HG02642 (cell line): Measurements from ENCODE around the gene CDV3.

ENCODE experiments used
- ATAC-seq: cut with Tn5 transposase; IDR thresholded peaks from one replicate; pipeline ENCODE4 v1.9.1; 2021; ENCODE audit warnings: mild to moderate bottlenecking; ENCODE audit not compliant: unreplicated experiment, poor library complexity

CDV3 gene

DNA sequence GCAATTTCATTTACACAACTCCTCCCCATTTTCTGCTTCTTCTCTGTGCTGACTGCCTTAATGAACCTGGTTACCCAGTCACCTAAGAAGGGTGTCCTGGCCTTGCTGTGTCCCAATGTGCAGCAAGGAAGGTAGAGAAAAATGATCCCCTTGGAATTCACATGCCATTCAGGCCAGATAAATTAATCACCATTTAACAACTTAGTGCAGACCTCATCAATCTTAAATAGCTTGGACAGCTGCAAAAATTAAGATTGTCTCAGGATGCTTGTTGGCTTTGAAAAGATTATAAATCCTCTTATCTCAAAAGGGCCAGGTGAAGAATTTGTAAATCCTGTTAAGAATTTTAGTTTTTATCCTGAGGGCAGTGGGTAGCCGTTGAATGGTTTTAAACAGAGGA is 9.7 kb upstream of the CDV3 start:
- ATAC-seq: no peak

- no peak for ATAC-seq
Observed at GRCh38 chr3:133568294-133569014, 5.0 kb upstream of the CDV3 start.

GRCh38 chr3:133570139-133570936 is 3.1 kb upstream of the CDV3 start:
- no peak for ATAC-seq

- no peak for ATAC-seq
Observed at GRCh38 chr3:133570937-133571320, 2.6 kb upstream of the CDV3 start.

DNA sequence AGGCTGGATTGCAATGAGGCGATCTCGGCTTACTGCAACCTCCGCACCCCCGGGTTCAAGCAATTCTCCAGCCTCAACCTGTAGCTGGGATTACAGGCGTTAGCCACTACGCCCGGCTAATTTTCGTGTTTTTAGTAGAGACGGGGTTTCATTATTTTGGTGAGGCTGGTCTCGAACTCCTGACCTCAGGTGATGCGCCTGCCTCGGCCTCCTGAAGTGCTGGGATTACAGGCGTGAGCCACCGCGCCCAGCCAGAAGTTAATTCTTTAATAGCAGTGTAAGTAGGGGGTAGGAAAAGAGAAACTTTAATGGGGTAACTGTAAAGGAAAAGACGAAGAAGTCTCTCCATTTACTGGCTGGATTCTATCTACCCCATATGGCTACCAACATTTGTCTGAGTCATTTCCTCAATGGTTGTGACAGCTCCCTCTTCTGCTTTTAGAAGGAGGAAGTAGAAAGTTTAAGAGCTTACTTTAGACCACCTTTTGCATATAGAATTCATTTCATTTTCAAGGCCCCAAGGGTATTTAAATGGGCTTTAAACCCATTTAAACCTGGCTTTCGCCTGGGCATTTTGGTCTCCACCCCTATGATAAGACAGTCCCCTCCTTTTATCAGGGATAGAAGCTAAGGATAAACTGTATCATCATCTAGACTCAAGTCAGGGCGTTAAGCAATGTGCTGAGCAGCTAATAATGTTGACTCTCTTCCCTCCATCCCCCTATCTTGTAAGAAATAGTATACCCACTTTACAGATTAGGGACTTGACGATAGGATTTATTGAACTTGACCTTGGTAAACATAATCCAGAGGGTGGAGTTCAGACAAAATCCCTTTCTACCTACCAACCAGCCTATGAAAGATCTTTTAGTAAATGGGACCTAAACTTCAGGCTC is 1.1 kb upstream of the CDV3 start:
- ATAC-seq: peak; percentile 13

DNA sequence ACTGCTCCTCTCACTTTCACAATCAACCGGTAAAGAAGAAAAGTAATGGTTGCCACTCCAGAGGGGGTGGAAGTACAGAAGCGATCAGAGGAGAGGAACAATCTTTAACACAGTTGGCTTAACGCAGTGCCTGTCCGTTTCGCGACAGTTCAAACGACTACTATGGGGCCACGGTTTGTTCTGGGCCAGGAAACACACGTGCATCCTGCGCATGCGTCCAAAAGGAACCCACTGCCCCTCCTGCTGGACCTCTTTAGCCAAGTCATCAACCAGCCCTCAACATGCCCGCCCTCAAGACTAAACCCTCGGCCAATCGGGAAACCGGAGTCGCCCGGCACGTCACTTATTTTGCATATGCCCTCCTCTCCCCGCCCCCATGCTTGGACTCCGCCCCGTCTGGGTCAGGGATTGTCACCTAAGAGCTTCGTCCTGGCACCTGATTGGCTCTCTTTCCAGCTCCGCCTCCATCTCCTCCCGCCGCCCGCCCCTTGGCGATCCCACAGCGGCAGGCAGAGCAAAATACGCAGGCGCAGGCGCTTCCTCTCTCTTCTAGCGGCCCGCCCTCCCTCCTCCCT is 345 bp upstream of the CDV3 start:
- peak; percentile 79 for ATAC-seq

- ATAC-seq: peak; percentile 39
Observed at GRCh38 chr3:133574260-133574881, 885 bp downstream of the CDV3 start.

- ATAC-seq: no peak
Observed at GRCh38 chr3:133575086-133575485, 1.6 kb downstream of the CDV3 start.

DNA sequence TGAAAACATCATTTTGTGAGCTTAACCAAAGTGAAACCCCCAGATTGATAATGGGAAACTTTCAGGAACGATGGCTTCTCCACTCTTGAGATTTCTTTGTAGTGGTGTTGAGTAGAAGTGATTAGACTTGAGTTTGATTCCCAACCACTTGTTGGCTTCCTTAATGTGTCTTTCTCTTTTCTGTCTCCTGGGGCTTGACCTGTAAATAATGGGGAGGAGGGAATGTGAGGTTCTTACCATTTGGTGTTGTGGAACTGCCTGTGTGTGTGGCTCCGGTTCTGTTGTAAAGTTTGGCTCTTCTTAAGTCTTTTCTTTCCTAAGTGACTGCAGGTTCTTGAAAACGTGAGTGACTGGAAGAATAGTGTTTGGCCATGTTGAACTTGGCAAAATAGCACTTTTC is 2.7 kb downstream of the CDV3 start:
- ATAC-seq: no peak

GRCh38 chr3:133578548-133579191 is 5.2 kb downstream of the CDV3 start:
- ATAC-seq: no peak

- no peak for ATAC-seq
Observed at GRCh38 chr3:133583396-133583795, 9.9 kb downstream of the CDV3 start.

DNA sequence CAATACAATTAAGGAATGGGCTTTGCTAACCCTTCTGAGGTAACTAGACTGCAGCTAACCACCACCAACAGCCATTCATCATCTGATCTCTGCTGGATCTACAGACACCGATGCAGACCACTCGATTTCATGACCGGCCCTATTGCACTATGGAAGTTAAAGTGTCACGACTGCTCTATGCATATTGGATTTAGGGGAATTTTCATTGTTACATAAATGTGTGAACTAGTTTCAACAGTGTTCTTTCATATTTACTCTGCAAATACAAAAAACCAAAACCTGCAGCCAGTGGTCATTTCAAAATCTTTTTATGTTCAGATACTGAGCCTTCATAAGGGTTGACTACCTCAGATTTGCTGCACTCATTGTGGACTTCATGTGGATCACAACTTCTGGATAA is 14.5 kb downstream of the CDV3 start:
- ATAC-seq: no peak

- ATAC-seq: no peak
Observed at GRCh38 chr3:133588784-133589465, 15.4 kb downstream of the CDV3 start.

DNA sequence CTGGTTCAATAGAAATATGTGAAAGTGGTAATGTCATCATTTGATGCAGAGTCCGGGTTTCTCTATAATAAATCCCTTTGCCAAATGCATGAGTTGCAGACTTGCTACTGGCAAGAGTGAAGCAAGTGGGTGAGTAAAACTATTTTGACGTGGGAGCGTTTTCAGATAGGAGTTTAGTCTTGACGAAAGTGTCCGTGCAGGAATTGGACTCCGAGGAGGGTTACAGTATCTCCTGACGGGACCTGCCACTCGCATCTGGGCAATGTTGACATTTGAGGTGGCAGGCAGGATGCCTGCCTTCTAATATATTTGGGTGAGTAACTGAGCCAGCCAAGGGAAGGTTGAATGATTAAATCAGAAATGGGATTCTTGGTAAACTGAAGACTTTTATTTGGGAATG is 16.0 kb downstream of the CDV3 start:
- no peak for ATAC-seq

GRCh38 chr3:133591271-133591742 is 17.8 kb downstream of the CDV3 start:
- ATAC-seq: no peak

DNA sequence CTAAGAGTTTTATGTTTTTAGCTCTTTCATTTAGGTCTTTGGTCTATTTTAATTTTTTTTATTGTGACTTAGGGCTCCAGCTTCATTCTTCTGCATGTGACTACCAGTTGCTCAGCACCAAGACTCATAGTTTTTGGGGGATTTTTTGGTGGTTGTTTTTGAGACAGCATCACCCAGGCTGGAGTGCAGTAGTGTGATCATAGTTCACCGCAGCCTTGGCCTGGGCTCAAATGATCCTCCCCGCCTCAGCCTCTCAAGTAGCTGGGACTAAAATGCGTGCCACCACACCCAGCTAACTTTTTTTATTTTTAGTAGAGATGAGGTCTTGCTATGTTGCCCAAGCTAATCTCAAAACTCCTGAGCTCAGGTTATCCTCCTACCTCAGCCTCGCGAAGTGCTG is 19.4 kb downstream of the CDV3 start:
- no peak for ATAC-seq

DNA sequence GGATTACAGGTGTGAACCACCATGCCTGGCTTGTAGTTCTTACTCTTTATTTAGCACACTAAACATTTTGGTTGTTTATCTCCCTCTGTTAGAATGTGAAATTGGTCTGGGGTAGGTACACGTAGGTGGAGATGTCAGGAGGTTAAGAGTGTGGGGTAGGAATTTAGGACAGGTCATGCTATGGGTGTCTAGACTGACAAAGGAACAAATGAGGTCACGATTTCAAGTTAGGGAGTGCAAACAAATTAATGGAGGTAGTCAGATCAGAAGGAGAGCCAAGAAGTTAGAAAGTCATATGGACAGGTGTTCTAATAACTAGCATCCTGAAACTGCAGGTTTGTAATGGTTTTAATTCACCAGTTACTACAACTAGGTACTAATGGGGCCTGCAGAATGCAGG is 19.8 kb downstream of the CDV3 start:
- ATAC-seq: no peak

- ATAC-seq: no peak
Observed at GRCh38 chr3:133595341-133595740, 21.9 kb downstream of the CDV3 start.

DNA sequence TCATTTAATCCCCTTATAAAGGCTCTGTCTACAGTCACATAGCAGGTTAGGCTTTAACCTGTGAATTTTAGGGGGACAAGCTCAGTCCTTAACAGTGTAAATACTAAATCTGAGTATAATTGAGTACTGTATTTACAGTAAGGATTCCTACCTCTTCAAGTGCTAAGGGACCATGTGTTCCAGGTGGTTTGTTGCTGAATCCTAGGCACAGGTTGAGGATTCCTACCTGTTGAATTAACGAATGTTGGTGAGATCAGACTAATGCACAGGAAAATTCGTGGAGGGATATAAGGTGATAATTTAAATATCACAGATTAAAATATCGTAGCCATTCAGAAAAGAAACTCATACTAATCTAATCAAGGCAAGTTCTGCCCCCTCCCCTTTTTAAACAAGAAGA is 24.9 kb downstream of the CDV3 start:
- ATAC-seq: no peak
